Measurements from ENCODE around the gene CCDC190.
"Not testable (repeated sequence)": the region's sequence is repeated elsewhere in the genome, so short reads cannot be mapped to it uniquely, and the experiment has no call there.

The CCDC190 gene

GRCh38 chr1:162899422-162900146 lies 38.6 kb upstream of the CCDC190 start:
- no peaks in the 10 kb centered on the region for H3K36me3 ChIP-seq (ENCODE audit: insufficient read depth, low read length)
- no peak overlapping the region for H3K9ac ChIP-seq (ENCODE audit: low read length)
- no peaks in the 10 kb centered on the region for H3K27me3 ChIP-seq (ENCODE audit: control insufficient read depth in 1 of 2, insufficient read depth in 2 of 2, low read length in 2 of 2)
- no peaks in the 10 kb centered on the region for H3K9me3 ChIP-seq (ENCODE audit: low read length)
- H3K4me3 ChIP-seq (ENCODE audit: low read depth in 1 of 2, low read length in 2 of 2), result no peak overlapping the region
- no peaks in the 10 kb centered on the region for H3K4me1 ChIP-seq (ENCODE audit: insufficient read depth, low read length)
- H3K27ac ChIP-seq (ENCODE audit: low read depth, low read length), result no peak overlapping the region

- Histone ChIP-seq H3K4me3 (ENCODE audit: low read depth in 1 of 2, low read length in 2 of 2) (no peak overlapping the region), H3K36me3 (ENCODE audit: insufficient read depth, low read length) (no peaks in the 10 kb centered on the region), H3K27ac (ENCODE audit: low read depth, low read length) (no peak overlapping the region), H3K27me3 (ENCODE audit: control insufficient read depth in 1 of 2, insufficient read depth in 2 of 2, low read length in 2 of 2) (no peaks in the 10 kb centered on the region), H3K4me1 (ENCODE audit: insufficient read depth, low read length) (no peaks in the 10 kb centered on the region), H3K9ac (ENCODE audit: low read length) (no peak overlapping the region), H3K9me3 (ENCODE audit: low read length) (no peaks in the 10 kb centered on the region)
Measured at GRCh38 chr1:162893612-162893908, 32.6 kb upstream of the CCDC190 start.

- H3K36me3 ChIP-seq (ENCODE audit: insufficient read depth, low read length), result no peaks in the 10 kb centered on the region
- H3K27me3 ChIP-seq (ENCODE audit: control insufficient read depth in 1 of 2, insufficient read depth in 2 of 2, low read length in 2 of 2), result no peaks in the 10 kb centered on the region
- H3K9me3 ChIP-seq (ENCODE audit: low read length), result no peaks in the 10 kb centered on the region
- H3K27ac ChIP-seq (ENCODE audit: low read depth, low read length), result no peak overlapping the region
- H3K4me1 ChIP-seq (ENCODE audit: insufficient read depth, low read length), result no peaks in the 10 kb centered on the region
- H3K4me3 ChIP-seq (ENCODE audit: low read depth in 1 of 2, low read length in 2 of 2), result no peak overlapping the region
- H3K9ac ChIP-seq (ENCODE audit: low read length), result no peak overlapping the region
Measured at GRCh38 chr1:162892906-162893611, 32.1 kb upstream of the CCDC190 start.

- Histone ChIP-seq H3K4me1 (ENCODE audit: insufficient read depth, low read length) (no peaks in the 10 kb centered on the region), H3K27me3 (ENCODE audit: control insufficient read depth in 1 of 2, insufficient read depth in 2 of 2, low read length in 2 of 2) (no peaks in the 10 kb centered on the region), H3K9me3 (ENCODE audit: low read length) (no peaks in the 10 kb centered on the region), H3K27ac (ENCODE audit: low read depth, low read length) (no peak overlapping the region), H3K4me3 (ENCODE audit: low read depth in 1 of 2, low read length in 2 of 2) (no peak overlapping the region), H3K9ac (ENCODE audit: low read length) (no peak overlapping the region), H3K36me3 (ENCODE audit: insufficient read depth, low read length) (no peaks in the 10 kb centered on the region)
Measured at GRCh38 chr1:162889989-162890388, 29.0 kb upstream of the CCDC190 start.

GRCh38 chr1:162886705-162887104 lies 25.7 kb upstream of the CCDC190 start:
- H3K4me3 ChIP-seq (ENCODE audit: low read depth in 1 of 2, low read length in 2 of 2), result no peak overlapping the region
- no peaks in the 10 kb centered on the region for H3K4me1 ChIP-seq (ENCODE audit: insufficient read depth, low read length)
- H3K9ac ChIP-seq (ENCODE audit: low read length), result no peak overlapping the region
- H3K27me3 ChIP-seq (ENCODE audit: control insufficient read depth in 1 of 2, insufficient read depth in 2 of 2, low read length in 2 of 2), result no peaks in the 10 kb centered on the region
- H3K9me3 ChIP-seq (ENCODE audit: low read length), result no peaks in the 10 kb centered on the region
- no peak overlapping the region for H3K27ac ChIP-seq (ENCODE audit: low read depth, low read length)
- H3K36me3 ChIP-seq (ENCODE audit: insufficient read depth, low read length), result no peaks in the 10 kb centered on the region

- Histone ChIP-seq H3K27me3 (ENCODE audit: control insufficient read depth in 1 of 2, insufficient read depth in 2 of 2, low read length in 2 of 2) (no peaks in the 10 kb centered on the region), H3K36me3 (ENCODE audit: insufficient read depth, low read length) (no peaks in the 10 kb centered on the region), H3K27ac (ENCODE audit: low read depth, low read length) (no peak overlapping the region), H3K4me1 (ENCODE audit: insufficient read depth, low read length) (no peaks in the 10 kb centered on the region), H3K4me3 (ENCODE audit: low read depth in 1 of 2, low read length in 2 of 2) (no peak overlapping the region), H3K9me3 (ENCODE audit: low read length) (no peaks in the 10 kb centered on the region), H3K9ac (ENCODE audit: low read length) (no peak overlapping the region)
Measured at GRCh38 chr1:162885265-162885664, 24.3 kb upstream of the CCDC190 start.

- Histone ChIP-seq H3K27ac (ENCODE audit: low read depth, low read length) (no peak overlapping the region), H3K36me3 (ENCODE audit: insufficient read depth, low read length) (no peaks in the 10 kb centered on the region), H3K27me3 (ENCODE audit: control insufficient read depth in 1 of 2, insufficient read depth in 2 of 2, low read length in 2 of 2) (no peaks in the 10 kb centered on the region), H3K4me3 (ENCODE audit: low read depth in 1 of 2, low read length in 2 of 2) (no peak overlapping the region), H3K4me1 (ENCODE audit: insufficient read depth, low read length) (no peaks in the 10 kb centered on the region), H3K9ac (ENCODE audit: low read length) (no peak overlapping the region), H3K9me3 (ENCODE audit: low read length) (no peaks in the 10 kb centered on the region)
Measured at GRCh38 chr1:162884831-162885230, 23.9 kb upstream of the CCDC190 start.

GRCh38 chr1:162882248-162882674 lies 21.3 kb upstream of the CCDC190 start:
- Histone ChIP-seq H3K4me1 (ENCODE audit: insufficient read depth, low read length) (no peaks in the 10 kb centered on the region), H3K27me3 (ENCODE audit: control insufficient read depth in 1 of 2, insufficient read depth in 2 of 2, low read length in 2 of 2) (no peaks in the 10 kb centered on the region), H3K27ac (ENCODE audit: low read depth, low read length) (no peak overlapping the region), H3K4me3 (ENCODE audit: low read depth in 1 of 2, low read length in 2 of 2) (no peak overlapping the region), H3K9me3 (ENCODE audit: low read length) (no peaks in the 10 kb centered on the region), H3K36me3 (ENCODE audit: insufficient read depth, low read length) (no peaks in the 10 kb centered on the region), H3K9ac (ENCODE audit: low read length) (no peak overlapping the region)

- Histone ChIP-seq H3K4me3 (ENCODE audit: low read depth in 1 of 2, low read length in 2 of 2) (no peak overlapping the region), H3K27me3 (ENCODE audit: control insufficient read depth in 1 of 2, insufficient read depth in 2 of 2, low read length in 2 of 2) (no peaks in the 10 kb centered on the region), H3K36me3 (ENCODE audit: insufficient read depth, low read length) (no peaks in the 10 kb centered on the region), H3K4me1 (ENCODE audit: insufficient read depth, low read length) (no peaks in the 10 kb centered on the region), H3K9me3 (ENCODE audit: low read length) (no peaks in the 10 kb centered on the region), H3K27ac (ENCODE audit: low read depth, low read length) (no peak overlapping the region), H3K9ac (ENCODE audit: low read length) (no peak overlapping the region)
Measured at GRCh38 chr1:162881590-162881989, 20.6 kb upstream of the CCDC190 start.

- H3K9me3 ChIP-seq (ENCODE audit: low read length); H3K9ac ChIP-seq (ENCODE audit: low read length); H3K4me1 ChIP-seq (ENCODE audit: insufficient read depth, low read length); H3K27me3 ChIP-seq (ENCODE audit: control insufficient read depth in 1 of 2, insufficient read depth in 2 of 2, low read length in 2 of 2); H3K36me3 ChIP-seq (ENCODE audit: insufficient read depth, low read length); H3K27ac ChIP-seq (ENCODE audit: low read depth, low read length); H3K4me3 ChIP-seq (ENCODE audit: low read depth in 1 of 2, low read length in 2 of 2): not testable (repeated sequence)
Measured at GRCh38 chr1:162880617-162881016, 19.6 kb upstream of the CCDC190 start.

- Histone ChIP-seq H3K4me3 (ENCODE audit: low read depth in 1 of 2, low read length in 2 of 2) (no peak overlapping the region), H3K9ac (ENCODE audit: low read length) (no peak overlapping the region), H3K9me3 (ENCODE audit: low read length) (no peaks in the 10 kb centered on the region), H3K27ac (ENCODE audit: low read depth, low read length) (no peak overlapping the region), H3K4me1 (ENCODE audit: insufficient read depth, low read length) (no peaks in the 10 kb centered on the region), H3K27me3 (ENCODE audit: control insufficient read depth in 1 of 2, insufficient read depth in 2 of 2, low read length in 2 of 2) (no peaks in the 10 kb centered on the region), H3K36me3 (ENCODE audit: insufficient read depth, low read length) (no peaks in the 10 kb centered on the region)
Measured at GRCh38 chr1:162878000-162878596, 17.1 kb upstream of the CCDC190 start.

- H3K4me3 ChIP-seq (ENCODE audit: low read depth in 1 of 2, low read length in 2 of 2), result no peak overlapping the region
- no peaks in the 10 kb centered on the region for H3K4me1 ChIP-seq (ENCODE audit: insufficient read depth, low read length)
- no peak overlapping the region for H3K27ac ChIP-seq (ENCODE audit: low read depth, low read length)
- no peak overlapping the region for H3K9ac ChIP-seq (ENCODE audit: low read length)
- H3K36me3 ChIP-seq (ENCODE audit: insufficient read depth, low read length), result no peaks in the 10 kb centered on the region
- H3K27me3 ChIP-seq (ENCODE audit: control insufficient read depth in 1 of 2, insufficient read depth in 2 of 2, low read length in 2 of 2), result no peaks in the 10 kb centered on the region
- no peaks in the 10 kb centered on the region for H3K9me3 ChIP-seq (ENCODE audit: low read length)
Measured at GRCh38 chr1:162877412-162877811, 16.4 kb upstream of the CCDC190 start.
